PC-9 (cell line): Measurements from ENCODE around the gene SERPINB13. TPM values are rescaled to one million over a fixed set of nuclear protein-coding genes. Genes with fewer than 3 reads are reported as not detected.

Source experiments
- BruUV-seq: library from RNA; stranded (reverse); fragments of 400-500 nt; replicated peaks from 2 replicates; lab custom pipeline; 2021; lab: Mats Ljungman, UMichigan
- CTCF ChIA-PET: fragments of 300-600 bp; sonication (Branson Sonifier 250); formaldehyde crosslinking; loops from one replicate; lab custom pipeline; 2022; ENCODE audit warnings: antibody characterized with exemption; lab: Charles Lee
- POLR2A ChIA-PET: fragments of 300-600 bp; sonication (Branson Sonifier 250); formaldehyde crosslinking; loops from one replicate; lab custom pipeline; 2022; ENCODE audit warnings: antibody characterized with exemption; ENCODE audit not compliant: unreplicated experiment; lab: Charles Lee
- DNase-seq, 2 experiments: peaks; one replicate each; pipeline versions ENCODE4 v3.0.0 to v3.0.0-alpha.2; 2015 to 2022; ENCODE audit warnings: mixed read lengths in 1 of 2
- H2AFZ ChIP-seq: fragments of 200-600 bp; sonication (generic); 2 replicates; pipeline ENCODE4 v1.8.1; 2017; ENCODE audit warnings: antibody characterized with exemption
- H3F3A ChIP-seq: fragments of 200-600 bp; sonication (generic); 2 replicates; pipeline ENCODE4 v1.8.1; 2017; ENCODE audit warnings: antibody characterized with exemption, mild to moderate bottlenecking, low read depth; ENCODE audit not compliant: insufficient read depth
- H3K27ac ChIP-seq: fragments of 200-600 bp; sonication (generic); 2 replicates; pipeline ENCODE4 v1.6.1; 2016; ENCODE audit warnings: mixed run types
- H3K27me3 ChIP-seq: fragments of 200-600 bp; sonication (generic); 2 replicates; pipeline ENCODE4 v1.6.1; 2016; ENCODE audit warnings: low read depth, mixed run types; ENCODE audit not compliant: insufficient read depth
- H3K36me3 ChIP-seq: fragments of 200-600 bp; sonication (generic); 2 replicates; pipeline ENCODE4 v1.6.1; 2016; ENCODE audit warnings: low read depth, mixed run types
- H3K4me1 ChIP-seq: fragments of 200-600 bp; sonication (generic); replicated peaks from 2 replicates; pipeline ENCODE4 v1.6.1; 2016; ENCODE audit warnings: mixed run types; ENCODE audit not compliant: insufficient read depth
- H3K4me2 ChIP-seq: fragments of 200-600 bp; sonication (generic); 2 replicates; pipeline ENCODE4 v1.6.1; 2017; ENCODE audit warnings: mixed run types
- H3K4me3 ChIP-seq: fragments of 200-600 bp; sonication (generic); 2 replicates; pipeline ENCODE4 v1.6.1; 2016; ENCODE audit warnings: mixed run types
- H3K79me2 ChIP-seq: fragments of 200-600 bp; sonication (generic); 2 replicates; pipeline ENCODE4 v1.6.1; 2017; ENCODE audit warnings: low read depth, mixed run types
- H3K9me2 ChIP-seq: fragments of 200-600 bp; sonication (generic); 2 replicates; pipeline ENCODE4 v1.8.1; 2017; ENCODE audit warnings: mild to moderate bottlenecking; ENCODE audit not compliant: insufficient read depth
- H3K9me3 ChIP-seq: fragments of 200-600 bp; sonication (generic); 2 replicates; pipeline ENCODE4 v1.8.1; 2016; ENCODE audit warnings: low read depth; ENCODE audit not compliant: insufficient read depth
- H4K20me1 ChIP-seq: fragments of 200-600 bp; sonication (generic); 2 replicates; pipeline ENCODE4 v1.8.1; 2017; ENCODE audit not compliant: insufficient read depth
- EZH2 ChIP-seq: fragments of 200-600 bp; sonication (generic); IDR thresholded peaks from 2 replicates; pipeline ENCODE4 v1.8.0; 2017; ENCODE audit warnings: antibody characterized with exemption, low read depth
- intact Hi-C: fragments of 100-400 bp; cut with micrococcal nuclease; formaldehyde crosslinking; loops from one replicate; pipeline ENCODE4 v1.10.0; 2022; ENCODE audit not compliant: unreplicated experiment
- total RNA-seq: library from RNA; stranded (reverse); gene quantifications from 2 replicates; pipeline ENCODE4 v1.2.3, GENCODE V29; 2021
- TF ChIP-seq, protein P1 (sequence below): fragments of 200-600 bp; sonication (generic); conservative IDR thresholded peaks from 2 replicates; pipeline ENCODE4 v1.6.1; 2017; ENCODE audit warnings: mixed run types, antibody characterized with exemption, mild to moderate bottlenecking, moderate library complexity

SERPINB13 gene
- total RNA-seq, 1 experiment from 2014 or later = not detected

DNA sequence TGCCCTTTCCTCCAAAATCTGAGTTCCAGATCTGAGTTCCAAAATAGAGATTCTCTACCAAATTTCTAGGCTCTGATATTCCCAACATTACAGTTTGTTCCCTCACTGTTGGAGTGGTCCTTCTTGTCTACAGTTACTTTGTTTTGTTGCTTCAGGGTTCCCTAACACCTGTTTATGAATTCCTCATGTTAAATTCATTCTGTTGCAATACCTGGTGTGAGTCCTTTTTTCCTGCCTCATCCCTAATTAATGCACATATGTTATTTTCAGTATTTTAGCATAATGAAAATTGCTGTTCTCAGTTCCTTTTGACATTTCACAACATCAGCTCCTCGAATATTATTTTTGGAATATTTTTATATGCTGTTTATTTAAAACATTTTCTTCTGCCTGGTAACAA lies 16.2 kb downstream of the SERPINB13 start:
- BruUV-seq = no TSS peak
- H2AFZ ChIP-seq = 0 out of 2 replicates have a peak overlapping the region, but pooled peaks have one; percentile 52
- intact Hi-C loops = no loop called here
- no peaks in the 10 kb centered on the region for H3K9me2 ChIP-seq
- ChIA-PET CTCF (interaction anchor here (0.6 to 0.9 kb wide), 2 partner anchors 85 to 138 kb away, joined by 3 read pairs; no protein-coding TSS in a partner anchor), POLR2A (no interaction called here)
- TF ChIP-seq, protein P1, sequence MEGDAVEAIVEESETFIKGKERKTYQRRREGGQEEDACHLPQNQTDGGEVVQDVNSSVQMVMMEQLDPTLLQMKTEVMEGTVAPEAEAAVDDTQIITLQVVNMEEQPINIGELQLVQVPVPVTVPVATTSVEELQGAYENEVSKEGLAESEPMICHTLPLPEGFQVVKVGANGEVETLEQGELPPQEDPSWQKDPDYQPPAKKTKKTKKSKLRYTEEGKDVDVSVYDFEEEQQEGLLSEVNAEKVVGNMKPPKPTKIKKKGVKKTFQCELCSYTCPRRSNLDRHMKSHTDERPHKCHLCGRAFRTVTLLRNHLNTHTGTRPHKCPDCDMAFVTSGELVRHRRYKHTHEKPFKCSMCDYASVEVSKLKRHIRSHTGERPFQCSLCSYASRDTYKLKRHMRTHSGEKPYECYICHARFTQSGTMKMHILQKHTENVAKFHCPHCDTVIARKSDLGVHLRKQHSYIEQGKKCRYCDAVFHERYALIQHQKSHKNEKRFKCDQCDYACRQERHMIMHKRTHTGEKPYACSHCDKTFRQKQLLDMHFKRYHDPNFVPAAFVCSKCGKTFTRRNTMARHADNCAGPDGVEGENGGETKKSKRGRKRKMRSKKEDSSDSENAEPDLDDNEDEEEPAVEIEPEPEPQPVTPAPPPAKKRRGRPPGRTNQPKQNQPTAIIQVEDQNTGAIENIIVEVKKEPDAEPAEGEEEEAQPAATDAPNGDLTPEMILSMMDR = no peak
- no peak for TF ChIP-seq EZH2
- H3K27ac ChIP-seq = peak overlapping the region; percentile 88
- peaks cover 4% of the 10 kb centered on the region; the same call in 1 of the 2 replicates for H3K9me3 ChIP-seq
- no peaks in the 10 kb centered on the region for H3K79me2 ChIP-seq
- H3K27me3 ChIP-seq = no peaks in the 10 kb centered on the region
- peaks cover 27% of the 10 kb centered on the region for H3K4me1 ChIP-seq
- no peaks in the 10 kb centered on the region for H4K20me1 ChIP-seq
- H3K4me2 ChIP-seq = peak overlapping the region; percentile 35
- no peak for DNase-seq
- no peak overlapping the region for H3K4me3 ChIP-seq
- H3F3A ChIP-seq = peaks cover 20% of the 10 kb centered on the region
- no peaks in the 10 kb centered on the region for H3K36me3 ChIP-seq

DNA sequence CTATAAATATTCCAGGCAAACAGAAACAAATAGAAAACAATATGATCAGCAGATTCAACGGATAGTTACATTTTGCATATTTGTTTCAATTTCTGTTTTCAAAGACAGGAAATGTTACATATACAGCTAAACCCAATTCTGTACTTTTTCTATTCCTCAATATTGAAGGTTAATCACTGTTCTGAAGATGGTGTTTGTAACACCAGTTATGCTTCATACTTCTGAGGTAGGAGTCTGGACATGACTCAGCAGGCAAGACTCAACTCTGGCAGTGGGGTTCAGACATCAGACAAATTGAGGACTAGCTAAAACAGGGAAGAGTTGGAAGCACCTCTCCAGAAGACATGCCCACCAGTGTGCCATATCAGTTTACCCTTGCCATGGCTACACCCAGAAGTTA lies 16.6 kb downstream of the SERPINB13 start:
- H3K27ac ChIP-seq = peak overlapping the region; percentile 88
- intact Hi-C loops = loop anchor here (2.0 kb wide), 1 partner anchor 127 kb away; no protein-coding TSS in a partner anchor

DNA sequence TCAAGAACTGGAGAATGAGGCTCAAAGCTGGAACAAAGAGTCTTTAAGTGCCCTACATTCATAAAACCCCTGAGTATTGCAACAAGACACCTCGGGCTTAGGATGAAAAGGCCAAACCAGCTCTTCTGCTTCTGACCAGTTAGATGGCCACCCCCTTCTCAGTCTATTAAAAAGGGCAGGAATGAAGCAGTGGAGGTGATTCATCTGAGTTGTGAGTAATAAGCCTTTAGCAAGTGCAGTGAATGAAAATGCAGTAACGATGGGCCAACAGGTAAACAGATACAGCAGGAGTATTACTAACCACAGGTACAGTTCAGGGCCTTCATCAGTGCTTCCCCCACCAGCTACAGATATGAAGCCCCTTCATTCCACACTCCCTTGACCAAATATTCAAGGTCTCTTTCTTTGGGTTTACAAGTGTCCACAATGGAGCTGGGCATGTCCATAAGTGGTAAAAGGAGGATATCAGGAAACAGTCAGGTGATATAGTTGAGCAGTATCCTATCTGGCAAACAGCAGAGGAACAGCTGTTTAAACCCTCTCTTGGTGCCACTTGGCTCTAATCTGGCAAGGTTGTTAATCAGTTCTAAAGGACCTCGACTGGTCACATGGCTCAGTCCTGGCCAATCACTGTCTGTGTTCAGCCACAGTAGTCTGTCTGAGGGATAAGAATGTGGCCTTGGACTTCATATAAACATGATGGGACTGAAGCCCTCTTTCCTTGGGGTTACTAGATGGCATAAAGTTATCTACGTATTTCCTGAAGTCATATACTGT lies 17.8 kb downstream of the SERPINB13 start:
- Histone ChIP-seq H3F3A (peaks cover 20% of the 10 kb centered on the region), H2AFZ (peak overlapping the region; percentile 64; the same call in 1 of the 2 replicates), H3K27ac (peak overlapping the region; percentile 88), H3K36me3 (no peaks in the 10 kb centered on the region), H3K79me2 (no peaks in the 10 kb centered on the region), H3K4me3 (no peak overlapping the region), H3K27me3 (no peaks in the 10 kb centered on the region), H3K9me2 (no peaks in the 10 kb centered on the region), H3K9me3 (peaks cover 4% of the 10 kb centered on the region; the same call in 1 of the 2 replicates), H3K4me1 (peaks cover 27% of the 10 kb centered on the region), H3K4me2 (peak overlapping the region; percentile 35), H4K20me1 (no peaks in the 10 kb centered on the region)
- POLR2A ChIA-PET = interaction anchor here (0.6 to 0.7 kb wide), 2 partner anchors 27 to 1998 kb away, joined by 3 to 5 read pairs; no protein-coding TSS in a partner anchor
- no peak for TF ChIP-seq EZH2
- TF ChIP-seq, protein P1 = no peak
- intact Hi-C loops = loop anchor here (2.0 kb wide), 1 partner anchor 126 kb away; no protein-coding TSS in a partner anchor
- DNase-seq = peak; percentile 56 to 94
- CTCF ChIA-PET = no interaction called here
- no TSS peak for BruUV-seq

More for the DNA sequence above, 16.6 kb downstream of the SERPINB13 start:
- Histone ChIP-seq H3F3A (peaks cover 20% of the 10 kb centered on the region), H3K36me3 (no peaks in the 10 kb centered on the region), H3K4me2 (peak overlapping the region; percentile 35), H3K4me3 (no peak overlapping the region), H3K4me1 (peaks cover 27% of the 10 kb centered on the region), H2AFZ (peak overlapping the region; percentile 64; the same call in 1 of the 2 replicates), H4K20me1 (no peaks in the 10 kb centered on the region), H3K9me3 (peaks cover 4% of the 10 kb centered on the region; the same call in 1 of the 2 replicates), H3K79me2 (no peaks in the 10 kb centered on the region), H3K9me2 (no peaks in the 10 kb centered on the region), H3K27me3 (no peaks in the 10 kb centered on the region)
- POLR2A ChIA-PET = interaction anchor here (0.5 kb wide), 1 partner anchor 236 kb away, joined by 4 read pairs; no protein-coding TSS in a partner anchor
- peak in 1 of 2 experiments; percentile 43 for DNase-seq
- BruUV-seq = no TSS peak
- CTCF ChIA-PET = interaction anchor here (0.6 to 0.9 kb wide), 2 partner anchors 86 to 138 kb away, joined by 3 read pairs; no protein-coding TSS in a partner anchor
- no peak for TF ChIP-seq EZH2
- TF ChIP-seq, protein P1 = no peak
